Neural cell (in vitro differentiated cells): Measurements from ENCODE around the gene ATP1A2. TPM values are rescaled to one million over a fixed set of nuclear protein-coding genes. Genes with fewer than 3 reads are reported as not detected.
A peak's percentile ranks its signal among the peaks of the same experiment; 100 is the strongest.

Experiments
- H2AFZ ChIP-seq: fragments of 200-600, 300-800 bp; sonication (generic), shearing (Covaris generic); 2 replicates; pipeline ENCODE4 v1.6.0; 2014; ENCODE audit warnings: low read depth, mild to moderate bottlenecking, antibody characterized with exemption, low read length, moderate library complexity
- H3F3A ChIP-seq: fragments of 200-600 bp; shearing (Covaris generic); 2 replicates; pipeline ENCODE4 v1.6.1; 2016; ENCODE audit warnings: mild to moderate bottlenecking, moderate library complexity, mixed read lengths, antibody characterized with exemption, low read length; ENCODE audit not compliant: insufficient read depth, poor library complexity, severe bottlenecking
- H3K27ac ChIP-seq: fragments of 200-600, 300-800 bp; sonication (generic), shearing (Covaris generic); 2 replicates; pipeline ENCODE4 v1.5.1; 2014; ENCODE audit warnings: mild to moderate bottlenecking, low read length, moderate library complexity
- H3K27me3 ChIP-seq: fragments of 300-800, 200-600 bp; sonication (generic), shearing (Covaris generic); 2 replicates; pipeline ENCODE4 v1.6.0; 2014; ENCODE audit warnings: mild to moderate bottlenecking, low read depth, low read length, moderate library complexity; ENCODE audit not compliant: insufficient read depth
- H3K36me3 ChIP-seq: fragments of 300-800, 200-600 bp; sonication (generic), shearing (Covaris generic); 2 replicates; pipeline ENCODE4 v1.5.1; 2014; ENCODE audit warnings: mild to moderate bottlenecking, antibody characterized with exemption, low read length, moderate library complexity; ENCODE audit not compliant: insufficient read depth
- H3K4me2 ChIP-seq: fragments of 300-800, 200-600 bp; sonication (generic), shearing (Covaris generic); 2 replicates; pipeline ENCODE4 v1.6.0; 2014; ENCODE audit warnings: mild to moderate bottlenecking, low read length
- H3K4me3 ChIP-seq: fragments of 300-800, 200-600 bp; sonication (generic), shearing (Covaris generic); 2 replicates; pipeline ENCODE4 v1.5.1; 2014; ENCODE audit warnings: mild to moderate bottlenecking, low read length, moderate library complexity
- H3K79me2 ChIP-seq: fragments of 200-600 bp; shearing (Covaris generic); replicated peaks from 2 replicates; pipeline ENCODE4 v1.6.0; 2014; ENCODE audit warnings: mild to moderate bottlenecking, low read length, moderate library complexity; ENCODE audit not compliant: insufficient read depth
- H3K9ac ChIP-seq: fragments of 300-800, 200-600 bp; sonication (generic), shearing (Covaris generic); 2 replicates; pipeline ENCODE4 v1.6.1; 2016; ENCODE audit warnings: mild to moderate bottlenecking, low read length, mixed read lengths
- H3K9me2 ChIP-seq: fragments of 200-600 bp; shearing (Covaris generic); 2 replicates; pipeline ENCODE4 v1.6.1; 2016; ENCODE audit warnings: mild to moderate bottlenecking, low read length, mixed read lengths; ENCODE audit not compliant: insufficient read depth
- H3K9me3 ChIP-seq: fragments of 200-600, 300-800 bp; sonication (generic), shearing (Covaris generic); 2 replicates; pipeline ENCODE4 v1.6.1; 2016; ENCODE audit warnings: mild to moderate bottlenecking, mixed run types, low read length, moderate library complexity, mixed read lengths
- H4K20me1 ChIP-seq: fragments of 200-600 bp; shearing (Covaris generic); 2 replicates; pipeline ENCODE4 v1.6.1; 2016; ENCODE audit warnings: mild to moderate bottlenecking, mixed run types; ENCODE audit not compliant: insufficient read depth
- CTCF ChIP-seq: fragments of 450-650 bp; IDR thresholded peaks from 2 replicates; pipeline ENCODE4 v1.5.1; 2014; ENCODE audit warnings: antibody characterized with exemption, mild to moderate bottlenecking, moderate library complexity; ENCODE audit not compliant: poor library complexity, severe bottlenecking
- EP300 ChIP-seq: fragments of 450-650 bp; conservative IDR thresholded peaks from 2 replicates; pipeline ENCODE4 v1.6.1; 2014; ENCODE audit warnings: antibody characterized with exemption, mild to moderate bottlenecking, moderate library complexity; ENCODE audit not compliant: poor library complexity, severe bottlenecking
- EZH2 ChIP-seq: fragments of 200-600, 300-800 bp; shearing (Covaris generic), sonication (generic); IDR thresholded peaks from 2 replicates; pipeline ENCODE4 v1.6.1; 2014; ENCODE audit warnings: antibody characterized with exemption, low read length, borderline replicate concordance, mild to moderate bottlenecking; ENCODE audit not compliant: insufficient read depth, poor library complexity, severe bottlenecking
- MXI1 ChIP-seq: fragments of 450-650 bp; conservative IDR thresholded peaks from 2 replicates; pipeline ENCODE4 v1.6.1; 2014; ENCODE audit warnings: antibody characterized with exemption, mild to moderate bottlenecking; ENCODE audit not compliant: poor library complexity, severe bottlenecking
- POLR2AphosphoS5 ChIP-seq: IDR thresholded peaks from 2 replicates; pipeline ENCODE4 v1.6.1; 2012
- RAD21 ChIP-seq: fragments of 450-650 bp; conservative IDR thresholded peaks from 2 replicates; pipeline ENCODE4 v1.6.1; 2014; ENCODE audit warnings: antibody characterized with exemption, mild to moderate bottlenecking, moderate library complexity
- REST ChIP-seq: IDR thresholded peaks from 2 replicates; pipeline ENCODE4 v1.6.1; 2012; ENCODE audit warnings: borderline replicate concordance
- SMC3 ChIP-seq: fragments of 450-650 bp; conservative IDR thresholded peaks from 2 replicates; pipeline ENCODE4 v1.6.1; 2014; ENCODE audit warnings: antibody characterized with exemption, mild to moderate bottlenecking, moderate library complexity; ENCODE audit not compliant: poor library complexity
- TAF1 ChIP-seq: IDR thresholded peaks from 2 replicates; pipeline ENCODE4 v1.6.1; 2012; ENCODE audit warnings: low read depth
- polyA plus RNA-seq: library from polyadenylated mRNA; depleted of rRNA; stranded (reverse); fragments of >200 nt; gene quantifications from 2 replicates; pipeline ENCODE4 v1.2.3, GENCODE V29; 2014

The ATP1A2 gene
- polyA plus RNA-seq, 1 donor from 2014 or later, result 0.12 TPM

GRCh38 chr1:160098852-160099561 is 16.6 kb upstream of the ATP1A2 start:
- H3F3A ChIP-seq, result no peaks in the 10 kb centered on the region
- peak overlapping the region; percentile 56 for H3K4me3 ChIP-seq
- no peak for TF ChIP-seq TAF1
- no peak for TF ChIP-seq EP300
- TF ChIP-seq EZH2, result no peak
- TF ChIP-seq RAD21, result no peak
- no peak for TF ChIP-seq POLR2AphosphoS5
- TF ChIP-seq CTCF, result no peak
- no peak for TF ChIP-seq REST
- TF ChIP-seq MXI1, result no peak
- no peak for TF ChIP-seq SMC3
- peak overlapping the region; percentile 35 for H3K4me2 ChIP-seq
- H4K20me1 ChIP-seq, result no peaks in the 10 kb centered on the region
- H3K9ac ChIP-seq, result peak overlapping the region; percentile 20
- no peaks in the 10 kb centered on the region for H3K79me2 ChIP-seq
- H3K9me3 ChIP-seq, result no peaks in the 10 kb centered on the region
- no peak overlapping the region for H3K27ac ChIP-seq
- H2AFZ ChIP-seq, result no peak overlapping the region
- no peaks in the 10 kb centered on the region for H3K36me3 ChIP-seq
- no peaks in the 10 kb centered on the region for H3K9me2 ChIP-seq
- H3K27me3 ChIP-seq, result no peaks in the 10 kb centered on the region

GRCh38 chr1:160099716-160100375 is 15.7 kb upstream of the ATP1A2 start:
- no peak overlapping the region for H2AFZ ChIP-seq
- H3K4me3 ChIP-seq, result no peak overlapping the region
- no peaks in the 10 kb centered on the region for H3F3A ChIP-seq
- no peak overlapping the region for H3K4me2 ChIP-seq
- no peak overlapping the region for H3K27ac ChIP-seq
- no peak overlapping the region for H3K9ac ChIP-seq
- no peaks in the 10 kb centered on the region for H3K79me2 ChIP-seq
- no peaks in the 10 kb centered on the region for H3K9me2 ChIP-seq
- H3K9me3 ChIP-seq, result no peaks in the 10 kb centered on the region
- TF ChIP-seq TAF1 (no peak), CTCF (no peak), POLR2AphosphoS5 (no peak)
- no peaks in the 10 kb centered on the region for H3K36me3 ChIP-seq
- H4K20me1 ChIP-seq, result no peaks in the 10 kb centered on the region
- H3K27me3 ChIP-seq, result no peaks in the 10 kb centered on the region
